Eye (tissue), 1 donor: ENCODE measurements around the gene RABGAP1.

Experiments used
- DNase-seq: peaks from one replicate; pipeline ENCODE4 v3.0.0-alpha.2; 2015

The RABGAP1 gene

GRCh38 chr9:122944960-122945888 lies 4.4 kb downstream of the RABGAP1 start:
- no peak for DNase-seq

GRCh38 chr9:122946461-122947005 lies 5.7 kb downstream of the RABGAP1 start:
- peak; percentile 26 for DNase-seq

GRCh38 chr9:122948313-122948712 lies 7.5 kb downstream of the RABGAP1 start:
- DNase-seq: no peak

GRCh38 chr9:122949696-122950095 lies 8.9 kb downstream of the RABGAP1 start:
- DNase-seq: peak; percentile 44

- DNase-seq: no peak
These were observed 9.4 kb downstream of the RABGAP1 start for GRCh38 chr9:122950263-122950662.

- no peak for DNase-seq
These were observed 10.2 kb downstream of the RABGAP1 start for GRCh38 chr9:122951056-122951455.

- DNase-seq: no peak
These were observed 13.5 kb downstream of the RABGAP1 start for GRCh38 chr9:122954253-122954691.

GRCh38 chr9:122955961-122956360 lies 15.1 kb downstream of the RABGAP1 start:
- DNase-seq: no peak

GRCh38 chr9:122961139-122961538 lies 20.3 kb downstream of the RABGAP1 start:
- DNase-seq: no peak

- no peak for DNase-seq
These were observed 34.4 kb downstream of the RABGAP1 start for GRCh38 chr9:122975196-122975595.

- DNase-seq: no peak
These were observed 37.8 kb downstream of the RABGAP1 start for GRCh38 chr9:122978601-122979000.

- DNase-seq: no peak
These were observed 45.2 kb downstream of the RABGAP1 start for GRCh38 chr9:122986010-122986409.

GRCh38 chr9:122988141-122988540 lies 47.3 kb downstream of the RABGAP1 start:
- DNase-seq: no peak

GRCh38 chr9:122988920-122989621 lies 48.3 kb downstream of the RABGAP1 start:
- DNase-seq: no peak

- DNase-seq: peak; percentile 59
These were observed 50.6 kb downstream of the RABGAP1 start for GRCh38 chr9:122991370-122991830.

- no peak for DNase-seq
These were observed 55.8 kb downstream of the RABGAP1 start for GRCh38 chr9:122996586-122996985.

GRCh38 chr9:122998448-122998847 lies 57.6 kb downstream of the RABGAP1 start:
- no peak for DNase-seq

GRCh38 chr9:123000371-123001068 lies 59.7 kb downstream of the RABGAP1 start:
- no peak for DNase-seq

- no peak for DNase-seq
These were observed 61.9 kb downstream of the RABGAP1 start for GRCh38 chr9:123002754-123003153.

GRCh38 chr9:123003466-123003865 lies 62.6 kb downstream of the RABGAP1 start:
- no peak for DNase-seq

- no peak for DNase-seq
These were observed 65.1 kb downstream of the RABGAP1 start for GRCh38 chr9:123005964-123006363.

GRCh38 chr9:123007269-123007668 lies 66.4 kb downstream of the RABGAP1 start:
- no peak for DNase-seq

- peak; percentile 55 for DNase-seq
These were observed 68.1 kb downstream of the RABGAP1 start for GRCh38 chr9:123008909-123009308.
